Measurements from ENCODE around the gene HBS1L.

The HBS1L gene

GRCh38 chr6:135089901-135090300 lies 35.3 kb upstream of the HBS1L start:
- Histone ChIP-seq H3K36me3 (ENCODE audit: insufficient read depth, low read length) (no peaks in the 10 kb centered on the region), H3K27me3 (ENCODE audit: insufficient read depth, low read length, poor library complexity) (no peaks in the 10 kb centered on the region), H2AFZ (ENCODE audit: low read depth, low read length) (no peak overlapping the region), H3K27ac (ENCODE audit: low read length) (peak overlapping the region; percentile 95), H3K9me3 (ENCODE audit: insufficient read depth, low read length, severe bottlenecking) (no peaks in the 10 kb centered on the region), H3K4me2 (ENCODE audit: insufficient read depth, low read length) (0 out of 2 replicates have a peak overlapping the region, but pooled peaks have one; percentile 12), H4K20me1 (ENCODE audit: insufficient read depth, low read length) (no peaks in the 10 kb centered on the region), H3K4me3 (ENCODE audit: low read depth in 1 of 2, low read length in 2 of 2) (no peak overlapping the region), H3K9ac (ENCODE audit: low read depth, low read length) (peak overlapping the region; percentile 60; the same call in 1 of the 2 replicates), H3K4me1 (ENCODE audit: insufficient read depth, low read length) (peaks cover 84% of the 10 kb centered on the region), H3K79me2 (ENCODE audit: insufficient read depth, low read length) (no peaks in the 10 kb centered on the region)
- DNase-seq (no peak), ATAC-seq (ENCODE audit: insufficient read depth, low read depth) (no peak)
- no peak for TF ChIP-seq CTCF (IDR thresholded peaks at IDR 0.05; ENCODE audit: borderline replicate concordance, extremely low read depth, low read length, poor library complexity, severe bottlenecking)
- no peak for TF ChIP-seq EZH2 (IDR thresholded peaks at IDR 0.05; ENCODE audit: borderline replicate concordance, low read depth, low read length, severe bottlenecking)

DNA sequence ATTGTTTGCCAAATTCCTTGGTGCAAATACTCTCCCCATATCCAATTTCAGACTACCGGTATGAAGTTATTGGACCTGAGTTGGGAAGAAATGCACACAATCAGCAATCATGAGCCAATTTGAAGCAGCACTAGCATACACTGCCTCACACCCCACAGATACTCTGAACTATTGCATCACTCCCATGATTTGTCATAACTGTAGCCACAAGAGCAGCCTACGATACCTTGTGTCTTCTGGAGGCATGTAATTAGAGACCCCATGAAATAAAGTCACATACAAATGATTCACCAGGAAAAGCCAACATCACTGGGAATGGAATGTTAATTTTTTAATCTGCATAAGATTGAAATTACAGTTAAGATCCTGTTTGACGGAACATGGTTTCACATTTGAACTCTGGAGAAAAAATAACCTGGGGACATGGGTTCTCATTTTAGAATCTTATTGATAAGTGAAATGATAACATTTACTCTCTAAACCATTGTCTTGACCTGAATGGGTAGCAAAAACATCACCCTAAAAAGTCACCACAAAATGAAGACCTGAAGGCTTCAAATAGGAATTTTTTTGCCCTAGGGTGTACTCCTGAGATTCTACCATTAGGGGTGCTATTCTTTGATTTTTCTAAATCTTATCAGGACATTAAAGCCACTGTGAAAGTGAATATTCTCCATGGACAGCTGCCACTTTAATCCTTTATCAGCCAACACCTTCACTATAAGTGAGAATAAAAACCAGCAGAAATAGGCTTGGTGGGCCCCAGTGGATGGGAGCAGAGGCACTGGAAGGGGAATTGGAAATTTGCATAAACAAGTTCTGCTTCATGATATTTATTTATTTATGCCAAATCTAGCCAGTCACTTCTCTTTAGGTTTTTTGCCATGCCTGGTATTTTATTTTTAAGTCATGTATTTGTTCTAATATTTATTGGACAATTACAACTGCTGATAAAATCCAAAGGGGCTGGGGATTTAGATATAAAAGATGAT lies 34.5 kb upstream of the HBS1L start:
- peak; percentile 47 for ATAC-seq (ENCODE audit: insufficient read depth, low read depth)
- H3K9me3 ChIP-seq (ENCODE audit: insufficient read depth, low read length, severe bottlenecking) = no peaks in the 10 kb centered on the region
- H3K4me2 ChIP-seq (ENCODE audit: insufficient read depth, low read length) = peak overlapping the region; percentile 49; the same call in 1 of the 2 replicates

DNA sequence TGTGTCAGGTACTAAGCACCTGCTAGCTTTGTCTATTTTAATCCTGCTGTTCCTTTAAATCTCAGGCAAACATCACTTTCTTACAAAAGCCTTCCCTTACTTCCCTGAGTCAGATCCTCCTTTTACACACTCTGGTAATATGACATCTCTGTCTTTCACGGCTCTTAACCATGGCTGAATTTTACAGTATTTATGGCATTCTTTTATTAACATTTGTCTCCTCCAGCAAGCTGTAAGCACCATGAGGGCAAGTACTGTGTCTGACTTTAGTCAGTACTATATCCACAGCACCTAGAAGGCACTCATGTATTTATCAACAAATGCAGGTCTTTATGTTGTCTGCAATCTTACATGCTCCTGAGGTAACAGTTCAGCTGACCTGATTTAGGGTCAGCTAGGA lies 33.7 kb upstream of the HBS1L start:
- Histone ChIP-seq H2AFZ (ENCODE audit: low read depth, low read length) (peak overlapping the region; percentile 15), H3K9me3 (ENCODE audit: insufficient read depth, low read length, severe bottlenecking) (no peaks in the 10 kb centered on the region), H3K27ac (ENCODE audit: low read length) (peak overlapping the region; percentile 95), H3K4me3 (ENCODE audit: low read depth in 1 of 2, low read length in 2 of 2) (peak overlapping the region in 1 of 2 experiments; percentile 34; a peak in 2 of 4 replicates), H3K9ac (ENCODE audit: low read depth, low read length) (peak overlapping the region; percentile 60), H3K4me1 (ENCODE audit: insufficient read depth, low read length) (peaks cover 78% of the 10 kb centered on the region), H3K27me3 (ENCODE audit: insufficient read depth, low read length, poor library complexity) (no peaks in the 10 kb centered on the region), H3K36me3 (ENCODE audit: insufficient read depth, low read length) (no peaks in the 10 kb centered on the region), H3K4me2 (ENCODE audit: insufficient read depth, low read length) (peak overlapping the region; percentile 49), H3K79me2 (ENCODE audit: insufficient read depth, low read length) (no peaks in the 10 kb centered on the region), H4K20me1 (ENCODE audit: insufficient read depth, low read length) (no peaks in the 10 kb centered on the region)
- ATAC-seq (ENCODE audit: insufficient read depth, low read depth) (peak; percentile 15), DNase-seq (no peak)
- TF ChIP-seq EZH2 (IDR thresholded peaks at IDR 0.05; ENCODE audit: borderline replicate concordance, low read depth, low read length, severe bottlenecking) = no peak
- TF ChIP-seq CTCF (IDR thresholded peaks at IDR 0.05; ENCODE audit: borderline replicate concordance, extremely low read depth, low read length, poor library complexity, severe bottlenecking) = no peak

More for the DNA sequence above, 34.5 kb upstream of the HBS1L start:
- Histone ChIP-seq H3K4me3 (ENCODE audit: low read depth in 1 of 2, low read length in 2 of 2) (peak overlapping the region in 1 of 2 experiments; percentile 34; a peak in 1 of 4 replicates), H3K27ac (ENCODE audit: low read length) (peak overlapping the region; percentile 95), H3K4me1 (ENCODE audit: insufficient read depth, low read length) (peaks cover 83% of the 10 kb centered on the region), H4K20me1 (ENCODE audit: insufficient read depth, low read length) (no peaks in the 10 kb centered on the region), H3K27me3 (ENCODE audit: insufficient read depth, low read length, poor library complexity) (no peaks in the 10 kb centered on the region), H3K36me3 (ENCODE audit: insufficient read depth, low read length) (no peaks in the 10 kb centered on the region), H3K9ac (ENCODE audit: low read depth, low read length) (peak overlapping the region; percentile 60), H3K79me2 (ENCODE audit: insufficient read depth, low read length) (no peaks in the 10 kb centered on the region), H2AFZ (ENCODE audit: low read depth, low read length) (peak overlapping the region; percentile 16; the same call in 1 of the 2 replicates)
- TF ChIP-seq CTCF (IDR thresholded peaks at IDR 0.05; ENCODE audit: borderline replicate concordance, extremely low read depth, low read length, poor library complexity, severe bottlenecking) = peak; percentile 72
- no peak for TF ChIP-seq EZH2 (IDR thresholded peaks at IDR 0.05; ENCODE audit: borderline replicate concordance, low read depth, low read length, severe bottlenecking)
- peak; percentile 57 for DNase-seq

All from DND-41 (cell line).